WERI-Rb-1 (cell line): ENCODE data around the gene RCL1.
A peak's percentile ranks its signal among the peaks of the same experiment; 100 is the strongest.

Experiments
- DNase-seq: peaks from one replicate; pipeline ENCODE4 v3.0.0-alpha.2; 2020
- H3K27ac ChIP-seq: fragments of 250-450 bp; sonication (Bioruptor Pico); 2 replicates; pipeline ENCODE4 v1.5.1; 2020; ENCODE audit warnings: mild to moderate bottlenecking, moderate library complexity
- H3K27me3 ChIP-seq: fragments of 250-450 bp; sonication (Bioruptor Pico); 2 replicates; pipeline ENCODE4 v1.5.1; 2021; ENCODE audit warnings: mild to moderate bottlenecking, low read depth, moderate library complexity; ENCODE audit not compliant: insufficient read depth, severe bottlenecking
- H3K36me3 ChIP-seq: fragments of 250-450 bp; sonication (Bioruptor Pico); 2 replicates; pipeline ENCODE4 v1.5.1; 2020; ENCODE audit warnings: mild to moderate bottlenecking, moderate library complexity
- H3K4me3 ChIP-seq: 2 replicates; pipeline ENCODE4 v1.5.1; 2011; ENCODE audit warnings: low read depth, mild to moderate bottlenecking, control low read depth, low read length
- H3K9me3 ChIP-seq: fragments of 250-450 bp; sonication (Bioruptor Pico); 2 replicates; pipeline ENCODE4 v1.5.1; 2021; ENCODE audit warnings: mild to moderate bottlenecking, moderate library complexity; ENCODE audit not compliant: severe bottlenecking
- CTCF ChIP-seq: IDR thresholded peaks from 2 replicates; pipeline ENCODE4 v1.5.1; 2011; ENCODE audit warnings: low read depth, mild to moderate bottlenecking, control low read depth, inconsistent platforms, low read length

Gene RCL1

GRCh38 chr9:4875559-4875958 is 82.8 kb downstream of the RCL1 start:
- no peaks in the 10 kb centered on the region for H3K36me3 ChIP-seq
- H3K9me3 ChIP-seq, result no peaks in the 10 kb centered on the region
- no peak overlapping the region for H3K27ac ChIP-seq
- H3K4me3 ChIP-seq, result no peak overlapping the region
- DNase-seq, result no peak
- TF ChIP-seq CTCF, result no peak
- H3K27me3 ChIP-seq, result no peaks in the 10 kb centered on the region

- no peaks in the 10 kb centered on the region for H3K9me3 ChIP-seq
- H3K27ac ChIP-seq, result no peak overlapping the region
- no peak overlapping the region for H3K4me3 ChIP-seq
- TF ChIP-seq CTCF, result no peak
- H3K27me3 ChIP-seq, result no peaks in the 10 kb centered on the region
- H3K36me3 ChIP-seq, result no peaks in the 10 kb centered on the region
- no peak for DNase-seq
Observed at GRCh38 chr9:4879115-4879558, 86.4 kb downstream of the RCL1 start.

GRCh38 chr9:4883326-4883873 is 90.7 kb downstream of the RCL1 start:
- no peaks in the 10 kb centered on the region for H3K27me3 ChIP-seq
- no peaks in the 10 kb centered on the region for H3K9me3 ChIP-seq
- no peak for TF ChIP-seq CTCF
- H3K27ac ChIP-seq, result no peak overlapping the region
- no peak for DNase-seq
- no peak overlapping the region for H3K4me3 ChIP-seq
- no peaks in the 10 kb centered on the region for H3K36me3 ChIP-seq

GRCh38 chr9:4886698-4887097 is 94.0 kb downstream of the RCL1 start:
- DNase-seq, result no peak
- Histone ChIP-seq H3K27me3 (no peaks in the 10 kb centered on the region), H3K36me3 (no peaks in the 10 kb centered on the region), H3K4me3 (no peak overlapping the region), H3K27ac (no peak overlapping the region), H3K9me3 (no peaks in the 10 kb centered on the region)
- TF ChIP-seq CTCF, result no peak

GRCh38 chr9:4887556-4887955 is 94.8 kb downstream of the RCL1 start:
- Histone ChIP-seq H3K27me3 (no peaks in the 10 kb centered on the region), H3K9me3 (no peaks in the 10 kb centered on the region), H3K27ac (no peak overlapping the region), H3K4me3 (no peak overlapping the region), H3K36me3 (no peaks in the 10 kb centered on the region)
- TF ChIP-seq CTCF, result no peak
- no peak for DNase-seq

- H3K27me3 ChIP-seq, result no peaks in the 10 kb centered on the region
- no peak for TF ChIP-seq CTCF
- no peaks in the 10 kb centered on the region for H3K9me3 ChIP-seq
- H3K36me3 ChIP-seq, result no peaks in the 10 kb centered on the region
- peak overlapping the region; percentile 41 for H3K27ac ChIP-seq
- no peak overlapping the region for H3K4me3 ChIP-seq
- no peak for DNase-seq
Observed at GRCh38 chr9:4890242-4890641, 97.5 kb downstream of the RCL1 start.
